HFFc6 (cell line): ENCODE data around the gene FARSB. TPM values are rescaled to one million over a fixed set of nuclear protein-coding genes. Genes with fewer than 3 reads are reported as not detected.

Experiments
- DNase-seq: peaks from one replicate; pipeline ENCODE4 v3.0.0-alpha.2; 2018
- H3K27ac Mint-ChIP-seq: 2 replicates; pipeline ENCODE4 v1.8.0; 2020; ENCODE audit warnings: mild to moderate bottlenecking, mixed read lengths
- H3K27me3 Mint-ChIP-seq: 2 replicates; pipeline ENCODE4 v1.8.0; 2021; ENCODE audit warnings: mild to moderate bottlenecking, moderate library complexity, mixed read lengths; ENCODE audit not compliant: insufficient read depth
- H3K36me3 Mint-ChIP-seq: 2 replicates; pipeline ENCODE4 v1.8.0; 2021; ENCODE audit warnings: low read depth, mixed read lengths
- H3K4me1 Mint-ChIP-seq: 2 replicates; pipeline ENCODE4 v1.8.0; 2020; ENCODE audit warnings: low read depth, mixed read lengths
- H3K4me3 Mint-ChIP-seq: 2 replicates; pipeline ENCODE4 v1.8.0; 2020; ENCODE audit warnings: mild to moderate bottlenecking, moderate library complexity, mixed read lengths
- H3K9me3 Mint-ChIP-seq: 2 replicates; pipeline ENCODE4 v1.8.0; 2020; ENCODE audit warnings: mild to moderate bottlenecking, mixed read lengths
- CTCF ChIP-seq: fragments of 200-600 bp; sonication (generic); IDR thresholded peaks from 2 replicates; pipeline ENCODE4 v1.5.0; 2021; ENCODE audit warnings: antibody characterized with exemption, mild to moderate bottlenecking
- total RNA-seq, 6 experiments: library from RNA; stranded (reverse); fragmentation: NEBNext Ultra II Directional; extraction: Animal tissue kit (Norgen Biotek cat#: 25700); gene quantifications; 2 replicates in 1 of 6; 3 replicates in 5 of 6; pipeline ENCODE4 v1.2.3, GENCODE V29; 2021

Gene FARSB
- total RNA-seq, 6 experiments from 2014 or later = 42.5 to 55.9 (median 51.9) TPM

- H3K27me3 Mint-ChIP-seq = peaks cover 3% of the 10 kb centered on the region
- no peak overlapping the region for H3K27ac Mint-ChIP-seq
- DNase-seq = no peak
- H3K36me3 Mint-ChIP-seq = peaks cover 34% of the 10 kb centered on the region
- TF ChIP-seq CTCF = no peak
- no peaks in the 10 kb centered on the region for H3K4me1 Mint-ChIP-seq
- no peak overlapping the region for H3K4me3 Mint-ChIP-seq
- H3K9me3 Mint-ChIP-seq = no peaks in the 10 kb centered on the region
These were observed 28.1 kb downstream of the FARSB start for GRCh38 chr2:222627764-222628163.

GRCh38 chr2:222623756-222624309 lies 32.1 kb downstream of the FARSB start:
- H3K4me1 Mint-ChIP-seq = no peaks in the 10 kb centered on the region
- H3K27ac Mint-ChIP-seq = peak overlapping the region; percentile 19; the same call in 1 of the 2 replicates
- DNase-seq = no peak
- peaks cover 38% of the 10 kb centered on the region for H3K36me3 Mint-ChIP-seq
- no peak overlapping the region for H3K4me3 Mint-ChIP-seq
- no peaks in the 10 kb centered on the region for H3K9me3 Mint-ChIP-seq
- H3K27me3 Mint-ChIP-seq = peaks cover 3% of the 10 kb centered on the region
- TF ChIP-seq CTCF = no peak

GRCh38 chr2:222622910-222623309 lies 33.0 kb downstream of the FARSB start:
- DNase-seq = no peak
- H3K36me3 Mint-ChIP-seq = peaks cover 38% of the 10 kb centered on the region
- no peaks in the 10 kb centered on the region for H3K9me3 Mint-ChIP-seq
- H3K27me3 Mint-ChIP-seq = peaks cover 3% of the 10 kb centered on the region
- H3K4me3 Mint-ChIP-seq = no peak overlapping the region
- H3K27ac Mint-ChIP-seq = no peak overlapping the region
- no peak for TF ChIP-seq CTCF
- H3K4me1 Mint-ChIP-seq = no peaks in the 10 kb centered on the region

- no peaks in the 10 kb centered on the region for H3K4me1 Mint-ChIP-seq
- H3K36me3 Mint-ChIP-seq = peaks cover 29% of the 10 kb centered on the region; the same call in 1 of the 2 replicates
These were observed 34.0 kb downstream of the FARSB start for GRCh38 chr2:222621893-222622292.

GRCh38 chr2:222615320-222615719 lies 40.6 kb downstream of the FARSB start:
- Mint-ChIP-seq H3K27me3 (no peaks in the 10 kb centered on the region; the same call in 1 of the 2 replicates), H3K4me1 (no peaks in the 10 kb centered on the region), H3K36me3 (peaks cover 10% of the 10 kb centered on the region; the same call in 1 of the 2 replicates), H3K4me3 (no peak overlapping the region), H3K9me3 (no peaks in the 10 kb centered on the region), H3K27ac (no peak overlapping the region)
- TF ChIP-seq CTCF = no peak
- DNase-seq = no peak

More at GRCh38 chr2:222621893-222622292, 34.0 kb downstream of the FARSB start:
- Mint-ChIP-seq H3K27me3 (peaks cover 3% of the 10 kb centered on the region), H3K27ac (peak overlapping the region; percentile 49; the same call in 1 of the 2 replicates), H3K9me3 (no peaks in the 10 kb centered on the region), H3K4me3 (no peak overlapping the region)
- DNase-seq = no peak
- no peak for TF ChIP-seq CTCF
